Activated T-helper 2 cell treated with anti-CD3 and anti-CD28 coated beads, Interferon-gamma antibody, Interleukin-2, Interleukin-4, amounts not matched to agents 10 μg/mL and 5 μg/mL and 100 μg/mL, durations not matched to agents 14 hours and 24 hours and 36 hours (primary cell): Measurements from ENCODE around the gene SNRK. TPM values are rescaled to one million over a fixed set of nuclear protein-coding genes. Genes with fewer than 3 reads are reported as not detected.

Experiments used
- total RNA-seq: library from RNA; stranded (reverse); gene quantifications from 2 replicates; pipeline ENCODE4 v1.2.3, GENCODE V29; 2022

Gene SNRK
- total RNA-seq, 1 donor from 2014 or later: 28.7 TPM

Other genes with a start within 250 kb of the SNRK start
- gene POMGNT2, start 180.5 kb upstream of the SNRK start, total RNA-seq: 3.9 and 4.1 TPM in 2 replicates